Mononuclear cell (primary cell): ENCODE measurements around the gene KCNJ15. TPM values are rescaled to one million over a fixed set of nuclear protein-coding genes. Genes with fewer than 3 reads are reported as not detected.
A peak's percentile ranks its signal among the peaks of the same experiment; 100 is the strongest.
"Not testable (repeated sequence)": the region's sequence is repeated elsewhere in the genome, so short reads cannot be mapped to it uniquely, and the experiment has no call there.

Experiments
- H3K27me3 ChIP-seq: 2 replicates; pipeline ENCODE4 v1.6.0; 2011; ENCODE audit warnings: low read length, control low read depth; ENCODE audit not compliant: insufficient read depth
- H3K4me1 ChIP-seq: 2 replicates; pipeline ENCODE4 v1.5.1; 2011; ENCODE audit warnings: mild to moderate bottlenecking, low read length, control low read depth; ENCODE audit not compliant: insufficient read depth
- H3K4me3 ChIP-seq: 2 replicates; pipeline ENCODE4 v1.5.1; 2011; ENCODE audit warnings: mild to moderate bottlenecking, low read length, moderate library complexity
- H3K9me3 ChIP-seq: 2 replicates; pipeline ENCODE4 v1.5.1; 2011; ENCODE audit warnings: low read depth, mild to moderate bottlenecking, control low read depth, low read length
- total RNA-seq: library from RNA; depleted of rRNA; stranded (reverse); fragments of >200 nt; gene quantifications from one replicate; pipeline ENCODE4 v1.2.3, GENCODE V29; 2012

The KCNJ15 gene
- total RNA-seq: 0.42 TPM

DNA sequence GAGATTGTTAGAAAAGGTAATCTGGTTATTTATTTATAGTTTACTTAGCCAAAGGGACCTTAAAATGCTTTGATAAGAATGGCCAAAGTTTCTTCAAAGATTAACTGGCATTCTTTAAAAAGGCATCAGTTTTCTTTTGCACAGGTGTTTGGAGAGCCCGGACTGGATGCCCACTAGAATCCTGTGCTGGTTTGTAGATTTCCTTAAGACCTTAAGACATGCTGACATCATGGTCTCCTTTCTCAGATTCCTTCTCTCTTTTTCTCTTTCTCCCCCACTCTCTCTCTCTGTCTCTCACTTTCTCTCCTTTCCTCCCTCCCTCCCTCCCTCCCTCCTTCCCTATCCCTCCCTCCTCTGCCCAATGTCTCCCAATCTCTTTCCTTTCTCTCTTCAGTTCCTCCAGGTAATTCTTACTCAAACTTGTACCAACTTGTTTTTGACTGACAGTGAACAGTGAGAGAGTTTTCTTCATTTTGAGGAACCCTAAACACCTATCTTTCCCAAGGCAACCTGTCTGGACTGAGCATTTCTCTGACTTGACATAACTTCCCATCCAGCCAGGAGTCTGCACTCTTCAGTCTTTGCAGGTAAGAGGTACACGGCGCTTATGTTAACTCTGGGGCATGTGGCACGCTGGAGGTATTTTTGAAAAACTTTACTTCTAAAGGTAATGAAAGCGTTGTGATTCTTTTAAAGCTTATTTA, at the start of gene KCNJ15:
KCNJ15 (plus strand) TSS at position 393 of the 704 bp plus-strand sequence. CDS start 42,271 bp downstream, outside the sequence.
- Histone ChIP-seq H3K27me3 (no peaks in the 10 kb centered on the region), H3K9me3 (no peaks in the 10 kb centered on the region), H3K4me1 (peaks cover 37% of the 10 kb centered on the region), H3K4me3 (peak within 1 kb of the TSS; percentile 6)

DNA sequence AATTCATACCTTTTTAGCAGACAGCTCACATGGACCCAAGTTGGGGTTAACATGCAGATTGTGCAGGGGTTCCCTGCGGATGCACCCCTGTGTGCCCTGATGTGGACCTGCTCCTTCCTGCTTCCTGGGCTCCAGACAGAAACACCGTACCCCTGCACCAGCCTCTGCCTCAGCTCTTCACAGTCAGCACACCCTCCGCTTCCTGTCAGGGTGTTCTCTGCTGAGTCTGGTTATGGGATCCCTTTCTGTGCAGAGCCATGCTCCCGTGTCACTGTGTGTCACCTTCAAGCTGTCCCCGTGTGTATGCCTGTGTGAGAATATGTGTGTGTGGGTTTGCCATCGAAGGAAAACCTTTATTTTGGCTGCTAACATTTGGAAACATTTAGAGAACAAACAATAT, 48.7 kb upstream of the KCNJ15 start:
- H3K9me3 ChIP-seq: no peaks in the 10 kb centered on the region
- H3K27me3 ChIP-seq: peaks cover 5% of the 10 kb centered on the region
- no peaks in the 10 kb centered on the region for H3K4me1 ChIP-seq
- no peak overlapping the region for H3K4me3 ChIP-seq

DNA sequence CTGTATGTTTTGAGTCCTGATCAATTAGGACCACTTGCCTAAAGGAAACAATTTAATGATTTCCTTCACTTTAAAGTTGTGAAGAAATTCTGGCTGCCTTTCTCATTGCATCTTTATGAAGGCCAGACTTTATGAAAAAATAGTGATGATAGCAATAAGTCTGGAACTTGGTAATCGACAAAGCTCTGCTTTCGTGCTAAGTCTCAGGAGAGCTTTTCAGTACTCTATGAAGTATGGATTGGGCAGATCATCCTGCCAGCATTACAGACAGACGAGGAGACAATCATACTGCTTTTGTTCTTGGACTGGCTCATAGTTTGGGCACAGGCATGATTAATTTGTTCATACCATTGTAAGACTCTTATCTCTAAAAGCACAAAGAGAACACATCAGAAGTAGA, 45.5 kb upstream of the KCNJ15 start:
- Histone ChIP-seq H3K4me3 (no peak overlapping the region), H3K27me3 (peaks cover 5% of the 10 kb centered on the region), H3K4me1 (no peaks in the 10 kb centered on the region), H3K9me3 (no peaks in the 10 kb centered on the region)

DNA sequence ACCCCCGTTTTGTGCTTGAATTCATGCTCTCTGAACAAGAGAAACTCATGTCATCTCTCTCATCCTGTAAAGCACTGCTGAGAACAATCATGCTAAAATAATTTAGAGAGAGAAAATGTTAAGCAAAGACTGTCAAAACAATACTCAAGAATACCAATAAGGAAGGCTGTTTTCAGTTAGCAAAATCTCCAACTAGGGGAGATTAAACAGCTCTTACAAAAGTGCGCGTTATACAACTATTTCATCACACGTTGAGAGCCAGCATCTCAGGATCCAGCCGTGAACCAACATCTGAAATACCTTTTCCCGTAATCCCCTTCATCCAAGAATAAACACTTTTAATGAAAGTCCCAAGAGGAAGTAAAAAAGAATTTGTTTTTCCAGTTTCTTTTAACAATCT, 44.1 kb upstream of the KCNJ15 start:
- H3K9me3 ChIP-seq: no peaks in the 10 kb centered on the region
- no peaks in the 10 kb centered on the region for H3K4me1 ChIP-seq
- peaks cover 5% of the 10 kb centered on the region for H3K27me3 ChIP-seq
- no peak overlapping the region for H3K4me3 ChIP-seq

DNA sequence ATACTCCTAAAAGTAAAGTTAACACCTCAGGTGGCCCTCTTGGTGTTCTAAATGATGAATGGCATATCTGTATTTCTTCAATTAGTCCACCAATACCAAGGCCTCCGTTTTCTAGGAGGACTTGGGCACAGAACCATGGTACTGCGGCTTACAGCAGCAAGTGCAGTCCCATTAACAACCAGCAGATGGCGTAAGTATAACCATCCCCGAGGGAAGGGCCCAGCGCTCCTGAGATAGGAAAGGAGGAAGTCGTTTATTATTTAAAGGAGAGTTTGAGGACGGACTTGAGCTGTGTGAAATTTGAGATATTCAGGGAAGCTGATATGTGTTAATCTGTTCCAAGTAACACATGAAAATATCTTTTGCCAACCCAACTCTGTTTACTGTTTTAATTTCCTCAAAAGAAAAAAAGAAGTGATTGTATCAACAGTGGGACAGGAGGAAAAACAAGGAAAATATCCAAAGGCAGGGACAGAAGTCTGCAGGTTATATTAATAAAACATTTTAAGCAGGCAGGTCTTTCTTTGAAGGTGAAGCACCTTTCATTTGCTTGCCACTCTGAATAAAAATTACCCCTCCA, 37.7 kb upstream of the KCNJ15 start:
- Histone ChIP-seq H3K27me3 (no peaks in the 10 kb centered on the region), H3K9me3 (peaks cover 22% of the 10 kb centered on the region), H3K4me1 (peaks cover 27% of the 10 kb centered on the region)

DNA sequence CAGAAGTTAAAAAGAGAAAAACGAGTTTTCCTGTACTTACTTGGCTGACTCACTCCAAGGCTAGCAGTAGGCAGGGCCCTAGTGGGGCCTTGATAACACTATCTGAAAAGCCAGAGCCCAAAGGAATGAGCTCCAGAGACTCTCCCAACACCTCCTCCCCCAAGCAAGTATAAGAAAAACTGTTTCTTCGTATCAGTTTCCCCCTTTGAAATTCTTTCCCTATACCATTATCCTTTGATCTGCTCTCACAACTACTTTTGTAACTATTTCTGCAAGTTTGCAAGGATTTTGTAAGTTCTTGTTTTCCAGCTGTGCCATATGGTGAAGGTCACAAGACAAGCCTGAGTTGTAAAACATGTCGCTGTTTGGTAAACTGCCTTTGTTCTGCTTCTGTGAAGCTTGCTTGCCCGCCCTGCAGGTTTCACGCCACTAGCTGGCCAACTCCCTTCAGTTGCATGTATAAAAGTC, 36.5 kb upstream of the KCNJ15 start:
- no peaks in the 10 kb centered on the region for H3K27me3 ChIP-seq

More for the DNA sequence above, 37.7 kb upstream of the KCNJ15 start:
- no peak overlapping the region for H3K4me3 ChIP-seq

DNA sequence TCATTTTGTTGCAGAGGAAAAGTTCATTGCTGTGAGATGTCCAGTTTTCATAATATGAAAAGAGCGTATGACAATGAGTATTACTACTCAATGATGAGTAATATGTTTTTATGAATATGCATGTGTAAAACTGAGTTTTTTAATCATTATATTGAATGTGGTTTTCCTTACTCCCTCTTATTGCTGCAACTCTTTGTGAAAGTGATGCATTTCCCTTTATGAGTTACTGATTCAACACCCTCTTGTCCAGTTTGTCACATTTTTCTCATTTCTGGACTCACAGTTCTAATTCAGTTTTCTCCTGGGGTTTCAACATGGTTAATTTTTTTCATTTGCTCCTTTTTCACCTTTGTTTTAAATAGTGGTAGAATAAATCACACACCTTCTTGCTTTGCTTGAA, 35.2 kb upstream of the KCNJ15 start:
- Histone ChIP-seq H3K27me3 (no peaks in the 10 kb centered on the region), H3K4me1 (peaks cover 27% of the 10 kb centered on the region), H3K4me3 (no peak overlapping the region), H3K9me3 (peaks cover 27% of the 10 kb centered on the region)

More for the DNA sequence above, 36.5 kb upstream of the KCNJ15 start:
- peaks cover 27% of the 10 kb centered on the region for H3K9me3 ChIP-seq
- H3K4me1 ChIP-seq: peaks cover 27% of the 10 kb centered on the region
- H3K4me3 ChIP-seq: no peak overlapping the region

DNA sequence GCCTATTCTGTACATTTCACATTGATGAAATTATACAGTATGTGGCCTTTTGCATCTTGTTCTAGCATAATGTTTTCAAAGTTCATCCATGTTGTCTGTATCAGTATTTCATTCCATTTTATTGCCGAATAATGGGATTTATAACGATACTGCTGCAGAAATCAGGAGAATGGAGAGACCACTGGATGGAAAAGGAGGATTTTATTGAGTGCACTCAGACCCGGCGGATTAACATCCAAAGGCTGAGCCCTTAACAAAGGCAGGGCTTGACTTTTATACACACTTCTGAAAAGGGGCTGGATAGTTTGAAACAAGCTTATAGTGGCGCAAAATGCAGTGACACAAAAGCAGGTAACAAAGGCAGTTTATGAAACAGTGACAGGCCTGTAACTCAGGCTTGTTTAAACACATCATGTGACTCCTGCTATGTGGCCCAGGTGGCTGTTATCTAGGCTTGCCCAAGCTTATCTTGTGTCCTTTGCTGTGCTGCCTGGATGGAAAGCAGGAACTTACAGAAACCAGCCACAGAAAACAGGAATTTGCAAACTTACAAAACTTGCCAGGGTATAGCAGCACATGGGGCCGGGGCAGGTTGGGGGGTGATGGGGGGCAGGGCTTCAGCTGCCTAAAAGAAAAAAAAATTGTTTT, 32.8 kb upstream of the KCNJ15 start:
- Histone ChIP-seq H3K27me3 (no peaks in the 10 kb centered on the region), H3K9me3 (peaks cover 35% of the 10 kb centered on the region), H3K4me1 (peaks cover 31% of the 10 kb centered on the region), H3K4me3 (no peak overlapping the region)

DNA sequence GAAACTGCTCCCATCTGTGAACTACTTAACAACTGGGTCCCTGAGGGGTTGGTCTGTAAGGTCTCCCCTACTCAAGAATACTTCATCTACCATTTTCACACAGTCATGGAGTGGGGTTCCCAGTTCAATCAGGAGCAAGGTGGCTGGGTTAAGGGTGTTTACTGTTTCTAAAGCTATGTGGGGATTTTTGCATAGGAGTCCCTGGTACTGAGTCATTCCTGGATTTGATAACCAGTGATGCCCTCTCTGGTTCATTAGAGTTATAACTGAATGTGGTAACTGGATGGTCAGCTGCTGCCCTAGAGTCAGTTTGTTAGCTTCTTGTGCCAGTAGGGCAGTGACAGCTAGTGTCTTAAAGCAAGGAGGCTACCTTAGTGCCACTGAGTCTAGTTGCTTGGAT, 29.4 kb upstream of the KCNJ15 start:
- peaks cover 58% of the 10 kb centered on the region for H3K9me3 ChIP-seq

DNA sequence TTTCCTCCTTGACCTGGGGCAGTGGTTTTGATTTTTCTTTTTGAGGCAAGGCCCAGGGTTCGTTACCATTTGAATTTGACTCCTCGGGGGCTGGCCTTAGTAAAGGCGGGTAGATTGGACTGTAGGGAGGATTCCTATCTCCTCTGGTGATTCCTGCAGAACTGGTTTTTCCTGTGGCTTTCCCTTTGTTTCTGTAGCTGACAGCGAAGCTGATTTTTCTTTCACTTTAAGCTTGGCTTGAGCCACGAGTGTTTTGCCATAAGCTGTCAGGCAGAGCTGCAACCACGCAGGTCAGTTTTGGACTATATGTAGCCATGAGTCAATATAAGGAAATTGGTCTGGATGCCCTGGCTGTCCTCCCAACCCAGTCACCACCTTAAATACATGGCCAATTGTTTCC, 28.7 kb upstream of the KCNJ15 start:
- no peak overlapping the region for H3K4me3 ChIP-seq
- no peaks in the 10 kb centered on the region for H3K27me3 ChIP-seq
- peaks cover 9% of the 10 kb centered on the region for H3K4me1 ChIP-seq
- peaks cover 51% of the 10 kb centered on the region for H3K9me3 ChIP-seq

More for the DNA sequence above, 29.4 kb upstream of the KCNJ15 start:
- Histone ChIP-seq H3K27me3 (no peaks in the 10 kb centered on the region), H3K4me3 (no peak overlapping the region), H3K4me1 (peaks cover 9% of the 10 kb centered on the region)

DNA sequence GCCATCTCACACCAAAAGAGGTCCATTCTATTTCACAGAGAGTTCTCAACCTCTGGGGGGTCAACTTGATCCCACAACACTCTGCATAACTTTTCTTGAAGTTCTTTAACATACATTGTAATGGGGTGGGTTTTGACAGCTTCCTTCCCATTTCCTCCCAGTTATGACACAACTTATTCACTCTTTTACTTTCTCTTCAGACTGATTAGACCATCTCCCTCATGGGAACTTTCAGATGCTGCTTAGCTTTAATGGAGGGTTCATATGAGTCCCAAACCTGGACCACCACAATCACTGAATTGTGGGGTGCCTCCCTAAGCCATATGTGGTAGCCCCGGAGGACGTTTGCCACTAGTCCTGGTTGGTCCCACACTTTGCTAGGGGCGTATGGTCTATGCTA, 28.3 kb upstream of the KCNJ15 start:
- Histone ChIP-seq H3K4me3 (no peak overlapping the region), H3K27me3 (no peaks in the 10 kb centered on the region), H3K4me1 (peaks cover 9% of the 10 kb centered on the region), H3K9me3 (peaks cover 47% of the 10 kb centered on the region)

DNA sequence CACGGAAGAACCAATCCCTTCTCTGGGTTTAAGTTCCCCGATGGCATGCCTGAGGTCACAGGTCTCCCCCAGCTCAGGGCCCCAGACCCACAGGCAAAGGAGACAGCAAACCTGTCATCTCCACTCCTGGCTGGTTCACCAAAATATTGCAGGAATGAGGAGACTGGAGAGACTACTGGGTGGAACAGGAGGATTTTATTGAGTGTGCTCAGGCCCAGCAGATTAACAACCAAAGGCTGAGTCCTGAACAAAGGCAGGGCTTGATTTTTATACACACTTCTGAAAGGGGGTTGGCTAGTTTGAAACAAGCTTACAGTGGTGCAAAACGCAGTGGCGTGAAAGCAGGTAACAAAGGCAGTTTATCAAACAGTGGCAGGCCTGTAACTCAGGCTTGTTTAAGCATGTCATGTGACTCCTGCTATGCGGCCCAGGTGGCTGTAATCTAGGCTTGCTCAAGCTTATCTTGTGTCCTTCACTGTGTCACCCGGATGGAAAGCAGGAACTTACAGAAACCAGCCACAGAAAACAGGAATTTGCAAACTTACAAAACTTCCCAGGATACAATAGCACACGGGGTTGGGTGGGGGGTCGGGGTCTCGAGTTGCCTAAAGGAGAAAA, 27.4 kb upstream of the KCNJ15 start:
- no peaks in the 10 kb centered on the region for H3K27me3 ChIP-seq
- peaks cover 40% of the 10 kb centered on the region for H3K9me3 ChIP-seq
- no peak overlapping the region for H3K4me3 ChIP-seq
- H3K4me1 ChIP-seq: peaks cover 9% of the 10 kb centered on the region

DNA sequence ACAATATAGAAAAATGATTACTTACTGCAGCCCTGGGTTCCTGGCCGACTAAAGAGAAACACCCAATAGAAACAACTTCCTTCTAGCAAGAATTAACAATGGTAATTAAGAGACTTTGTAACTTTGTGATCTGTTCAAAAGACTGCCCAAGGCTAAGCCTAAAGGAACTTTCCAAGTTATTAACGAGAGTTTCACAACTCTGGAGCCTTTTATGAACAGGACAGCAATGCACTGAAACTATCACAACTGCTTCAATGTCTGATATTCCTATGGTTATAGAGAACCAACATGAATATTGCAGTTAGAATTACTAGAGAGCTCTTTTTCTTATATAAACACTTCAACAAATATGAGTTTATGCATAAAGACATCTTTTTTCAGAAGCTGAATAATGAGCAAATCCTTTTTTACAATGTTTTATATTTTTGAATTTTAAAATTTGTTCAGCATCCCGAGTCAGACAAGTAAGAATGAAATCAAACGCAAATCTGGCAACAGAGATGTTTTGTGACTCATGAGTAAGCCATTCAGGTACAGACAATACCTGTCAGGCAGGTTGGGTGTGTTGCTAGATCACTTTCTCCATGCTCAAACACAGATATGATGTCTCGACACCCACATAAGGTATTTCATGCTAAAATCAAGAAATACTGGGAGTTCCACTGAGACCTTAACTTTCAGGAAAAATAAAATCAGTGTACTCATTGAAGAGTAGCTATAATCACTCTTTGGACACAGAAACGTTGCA, 22.2 kb upstream of the KCNJ15 start:
- Histone ChIP-seq H3K9me3 (peaks cover 27% of the 10 kb centered on the region), H3K4me1 (peaks cover 9% of the 10 kb centered on the region), H3K4me3 (no peak overlapping the region), H3K27me3 (no peaks in the 10 kb centered on the region)

DNA sequence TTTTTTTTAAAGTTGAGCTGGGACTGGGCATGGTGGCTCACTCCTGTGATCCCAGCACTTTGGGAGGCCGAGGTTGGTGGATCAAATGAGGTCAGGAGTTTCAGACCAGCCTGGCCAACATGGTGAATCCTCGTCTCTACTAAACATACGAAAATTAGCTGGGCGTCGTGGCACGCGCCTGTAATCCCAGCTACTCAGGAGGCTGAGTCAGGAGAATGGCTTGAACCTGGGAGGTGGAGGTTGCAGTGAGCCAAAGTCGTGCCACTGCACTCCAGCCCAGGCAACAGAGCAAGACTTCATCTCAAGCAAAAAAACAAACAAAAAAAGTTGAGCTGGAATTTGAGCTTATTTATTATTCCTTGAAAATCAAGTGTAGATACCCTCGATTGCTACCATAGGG, 21.5 kb upstream of the KCNJ15 start:
- H3K9me3 ChIP-seq: peaks cover 21% of the 10 kb centered on the region
- not testable (repeated sequence) for H3K4me3 ChIP-seq, H3K27me3 ChIP-seq, H3K4me1 ChIP-seq
